NCI-H128 (cell line): ENCODE measurements around the gene SERPINE2.

Source experiments
- DNase-seq: peaks from one replicate; lab custom pipeline; 2025; ENCODE audit not compliant: unreplicated experiment; lab: John Stamatoyannopoulos, UW

The SERPINE2 gene

DNA sequence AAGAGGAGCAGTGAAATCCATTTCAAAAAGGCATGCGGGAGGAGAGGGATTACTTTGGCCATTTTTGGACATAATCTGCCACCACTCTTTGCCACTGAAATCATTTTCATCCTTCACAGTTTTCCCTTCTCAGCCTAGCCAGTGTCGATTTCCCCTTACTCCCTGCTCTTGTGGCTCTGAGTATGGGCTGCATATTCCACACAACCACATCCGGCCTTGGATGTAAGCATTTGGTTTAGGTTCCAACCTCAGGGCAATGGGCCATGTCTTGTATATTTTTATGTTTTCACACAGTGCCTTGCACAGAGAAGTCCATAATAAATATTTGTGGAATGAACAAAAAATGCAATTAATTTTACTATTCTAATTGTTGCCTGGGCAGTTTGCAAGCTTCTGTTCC lies 7.7 kb upstream of the SERPINE2 start:
- DNase-seq: no peak

DNA sequence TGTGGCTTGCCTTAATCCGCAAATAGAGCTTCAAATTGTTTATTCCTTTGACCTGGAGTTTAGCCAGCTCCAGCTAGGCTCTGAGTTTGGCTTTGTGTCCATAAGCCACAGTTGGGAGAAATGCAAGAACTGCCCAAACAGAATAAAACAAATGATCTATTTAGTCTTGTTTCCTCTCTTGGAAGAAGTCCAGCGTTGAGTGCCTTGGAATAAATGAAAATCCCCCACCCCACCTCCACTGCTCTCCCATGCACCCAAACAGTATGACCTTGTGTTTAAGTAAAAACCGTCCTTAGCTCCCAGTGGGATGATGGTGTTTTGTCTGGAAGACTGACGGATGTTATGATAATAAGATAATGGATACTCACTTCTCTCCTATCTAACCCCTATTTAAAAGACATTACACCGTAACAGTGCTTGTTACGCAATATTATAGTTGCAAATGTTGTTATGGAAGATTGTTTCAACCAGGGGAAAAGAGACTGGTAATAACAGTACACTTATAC lies 3.2 kb upstream of the SERPINE2 start:
- no peak for DNase-seq

DNA sequence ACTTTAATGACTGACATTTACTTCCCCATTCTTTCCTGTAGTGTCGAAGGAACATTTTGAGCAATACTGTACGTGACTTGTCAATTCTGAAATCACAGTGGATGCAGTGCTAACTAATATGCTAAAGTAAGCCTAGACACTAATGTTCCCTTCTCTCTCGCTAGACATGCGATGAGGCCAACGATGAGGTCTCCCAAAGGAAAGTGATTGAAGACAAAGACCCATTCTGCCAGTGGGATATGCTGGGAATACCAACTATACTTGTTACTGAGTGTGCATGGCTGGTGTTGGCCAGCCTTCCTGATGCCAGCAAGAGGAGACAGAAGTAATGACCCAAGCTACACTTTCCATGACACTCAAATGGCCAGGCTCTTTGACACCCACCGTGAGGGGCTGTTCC lies 2.5 kb upstream of the SERPINE2 start:
- DNase-seq: no peak

DNA sequence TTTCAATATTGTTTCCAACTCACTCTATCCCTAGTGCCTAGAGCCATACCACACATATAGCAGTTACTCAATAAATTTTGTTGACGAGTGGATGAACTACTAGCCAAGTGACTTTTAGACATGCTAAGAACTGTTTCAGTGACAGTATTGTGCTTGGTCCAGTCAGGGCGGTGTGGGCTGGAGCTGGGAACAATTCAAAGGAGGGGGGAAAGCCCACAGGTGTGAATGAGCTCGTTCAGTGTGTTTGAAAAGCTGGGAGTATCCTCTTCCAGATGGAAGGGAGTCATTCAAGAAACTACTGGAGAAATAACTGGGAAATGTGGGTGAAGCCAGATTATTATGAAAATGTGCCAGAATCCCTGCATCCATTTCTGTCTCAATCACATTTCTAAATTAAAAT lies 1.7 kb upstream of the SERPINE2 start:
- no peak for DNase-seq

DNA sequence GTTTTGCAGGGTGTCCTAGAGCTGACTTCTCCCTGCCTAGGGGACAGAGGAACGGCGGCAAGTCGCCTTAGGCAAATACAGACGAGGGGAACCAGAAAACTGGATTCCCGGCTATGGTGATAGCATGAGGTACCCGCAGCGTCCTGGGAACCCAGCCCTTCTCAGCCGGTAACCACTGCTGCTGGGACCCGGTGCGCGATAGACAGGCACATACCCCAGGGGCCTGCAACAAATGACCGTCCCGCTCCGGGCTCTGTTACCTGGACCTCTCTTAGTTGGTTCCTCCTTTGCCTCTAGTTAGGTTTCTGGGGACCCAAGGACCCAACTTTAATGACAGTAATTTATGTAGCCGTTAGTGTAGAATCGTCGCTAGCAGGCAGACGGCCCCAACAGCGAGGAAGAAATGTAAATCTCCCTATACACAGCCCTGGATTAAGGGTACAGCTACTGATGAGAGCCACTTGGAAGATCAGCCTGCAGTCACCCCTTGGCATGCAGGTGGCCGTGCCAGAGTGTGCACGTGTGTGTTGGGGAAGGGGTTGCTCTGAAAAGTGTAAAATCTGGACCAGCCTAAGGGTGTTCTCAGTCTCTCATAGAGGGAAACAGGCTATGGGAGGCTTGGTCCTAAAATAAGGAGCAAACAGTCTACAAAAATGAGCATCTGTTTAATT lies 819 bp upstream of the SERPINE2 start:
- no peak for DNase-seq

DNA sequence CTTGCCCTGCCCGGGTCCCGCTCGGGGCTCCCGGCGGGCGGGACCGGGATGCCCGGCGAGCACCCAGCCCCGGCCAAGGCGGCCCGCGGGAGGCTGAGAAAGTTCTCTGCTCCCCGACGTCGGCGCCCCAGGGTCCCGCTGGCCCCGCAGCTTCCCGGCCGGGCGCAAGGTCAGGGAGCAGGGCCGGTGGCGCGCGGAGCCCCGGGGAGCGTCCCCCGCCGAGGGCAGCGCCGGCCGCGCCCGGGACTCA lies 331 bp downstream of the SERPINE2 start:
- no peak for DNase-seq

DNA sequence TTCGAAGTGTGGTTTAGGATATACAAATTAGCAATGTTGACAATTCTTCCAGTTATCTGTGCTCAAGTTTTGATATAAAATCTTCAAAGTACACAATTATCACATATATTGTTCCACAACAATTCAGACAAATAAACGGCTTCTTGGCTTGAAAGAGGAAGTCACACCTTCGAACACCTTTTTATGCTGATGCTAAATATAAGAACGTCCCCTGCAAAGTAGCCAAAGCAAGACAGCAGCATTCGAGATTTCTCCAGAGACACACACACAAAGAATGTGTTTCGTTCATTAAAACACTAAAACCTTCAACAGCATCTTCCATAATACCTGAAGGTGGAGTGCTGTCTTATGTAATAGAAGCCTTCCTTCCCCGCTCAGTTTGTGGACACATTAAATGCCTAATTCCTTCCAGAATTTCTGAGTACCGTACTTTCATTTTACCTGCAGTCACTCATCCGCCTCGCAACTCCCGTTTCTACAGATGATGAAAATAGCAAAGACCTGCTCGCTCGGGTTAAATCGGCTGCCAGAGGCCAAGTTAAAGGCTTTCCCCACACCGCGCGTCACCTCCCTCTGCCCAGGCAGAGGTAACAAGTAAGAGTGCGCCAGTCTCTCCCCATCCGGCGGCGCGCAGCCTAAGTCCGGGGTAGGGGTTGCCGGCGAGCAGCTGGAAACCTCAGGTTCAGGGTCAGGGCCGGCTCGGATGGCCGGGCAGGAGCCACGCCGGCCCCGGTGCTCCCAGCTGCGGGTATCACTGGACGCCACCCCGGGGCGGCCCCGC lies 847 bp downstream of the SERPINE2 start:
- DNase-seq: no peak

DNA sequence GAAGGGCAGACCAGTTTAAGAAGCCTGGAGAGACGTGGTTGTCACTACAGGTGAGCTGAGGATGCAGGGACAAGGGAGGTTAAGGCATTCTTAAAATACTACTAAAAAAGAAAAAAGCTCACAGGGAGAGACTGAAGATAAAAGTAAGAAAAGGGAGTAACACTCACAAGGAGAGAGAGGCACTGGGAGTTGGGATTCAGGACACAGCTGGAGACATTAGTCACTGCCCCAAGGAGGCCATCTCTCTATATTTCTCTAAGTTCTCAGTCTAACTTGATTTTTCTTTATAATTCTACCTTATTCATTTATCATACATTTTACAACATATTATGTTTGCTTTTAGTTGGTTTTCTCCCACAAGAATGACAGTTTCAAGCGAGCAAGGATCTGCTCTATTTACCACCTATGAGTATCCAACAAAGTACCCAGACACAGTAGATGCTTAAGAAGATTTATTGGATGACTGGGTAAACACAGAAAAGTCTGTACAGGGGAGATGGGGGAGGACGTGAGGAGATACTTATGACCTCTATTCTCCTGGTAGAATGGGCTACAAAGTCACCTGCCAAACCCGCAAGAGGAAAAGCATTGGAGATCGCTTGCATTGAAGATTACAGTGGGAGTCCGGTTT lies 2.2 kb downstream of the SERPINE2 start:
- DNase-seq: no peak

DNA sequence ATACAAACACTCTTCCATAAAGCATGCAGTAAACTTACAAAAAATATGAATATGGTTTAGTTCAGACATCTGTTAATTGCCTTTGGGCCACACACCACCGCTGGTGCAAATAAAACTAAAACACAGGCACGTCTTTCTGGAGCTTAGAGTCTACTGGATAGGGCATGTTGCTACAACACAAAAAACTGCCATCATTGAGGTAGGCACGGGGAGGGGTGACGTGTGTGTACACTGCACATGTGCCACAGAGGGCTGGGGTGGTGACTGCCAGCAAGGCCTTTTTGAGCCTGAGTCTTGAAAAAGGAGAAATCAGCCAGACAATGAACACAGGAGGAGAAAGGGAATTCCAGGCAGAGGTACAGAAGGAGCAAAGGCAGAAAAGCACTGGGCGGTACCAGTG lies 5.1 kb downstream of the SERPINE2 start:
- DNase-seq: no peak

DNA sequence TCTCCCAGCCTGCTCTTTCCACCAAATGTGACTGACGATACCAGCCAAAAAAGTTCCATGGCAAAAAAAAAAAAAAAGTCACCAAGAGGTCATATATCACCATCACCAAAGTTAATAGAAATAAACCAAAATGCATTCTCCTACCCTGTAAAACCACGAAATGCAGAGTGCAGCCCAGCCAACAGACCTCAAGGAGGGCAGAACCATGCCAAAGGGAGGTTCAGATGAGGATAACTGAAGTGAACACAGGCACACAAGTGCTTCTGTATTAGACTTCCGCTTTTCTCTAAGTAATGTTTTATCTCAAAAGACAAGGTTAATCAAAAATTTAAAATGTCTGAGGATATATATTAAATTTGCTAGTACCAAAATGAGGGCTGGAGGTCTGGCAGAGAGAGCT lies 5.5 kb downstream of the SERPINE2 start:
- no peak for DNase-seq

DNA sequence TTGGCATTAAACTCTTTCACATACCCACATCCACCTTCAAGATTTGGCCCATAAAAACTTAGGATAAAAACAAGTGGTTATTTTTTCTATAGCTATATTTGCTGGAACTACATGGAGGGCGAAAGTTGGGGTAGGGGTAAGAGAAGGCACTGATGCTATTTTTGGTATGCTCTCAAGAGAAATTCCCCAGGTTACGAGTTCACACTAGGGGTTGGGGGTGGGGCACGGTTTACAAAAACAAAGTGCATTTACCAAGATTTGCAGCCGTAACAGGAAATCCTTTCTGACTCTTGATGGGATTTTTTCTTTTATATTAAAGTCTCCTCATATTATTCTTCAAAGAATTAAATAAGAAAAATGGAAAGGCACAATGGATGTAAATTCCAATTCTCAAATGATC lies 6.8 kb downstream of the SERPINE2 start:
- DNase-seq: no peak

DNA sequence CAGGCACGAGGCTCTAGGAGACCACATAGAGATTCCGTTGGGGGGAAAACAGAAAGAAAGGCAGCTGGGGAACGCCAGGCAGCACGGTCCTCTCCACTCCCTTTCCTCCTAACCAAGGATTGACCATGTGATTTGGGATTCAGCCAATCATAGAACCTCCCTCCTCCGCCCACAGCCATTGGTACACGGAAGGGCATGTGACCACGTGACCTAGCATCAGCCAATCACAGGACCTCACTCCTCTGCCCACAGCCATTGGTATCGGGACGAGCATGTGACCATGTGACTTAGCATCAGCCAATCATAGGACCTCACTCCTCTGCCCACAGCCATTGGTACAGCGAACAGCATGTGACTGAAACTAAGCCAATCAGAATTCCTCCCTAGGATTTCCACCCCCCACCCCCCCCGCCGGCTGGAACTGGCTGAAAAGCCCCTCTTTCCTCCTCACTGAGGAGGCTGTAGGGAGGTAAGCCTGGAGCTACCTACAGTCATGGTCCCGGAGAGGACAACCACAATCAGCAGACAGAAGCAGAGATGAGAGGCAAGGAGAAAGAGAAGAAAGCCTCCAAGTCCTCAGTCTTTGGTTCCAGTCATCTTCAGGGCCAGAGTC lies 7.6 kb downstream of the SERPINE2 start:
- DNase-seq: no peak

DNA sequence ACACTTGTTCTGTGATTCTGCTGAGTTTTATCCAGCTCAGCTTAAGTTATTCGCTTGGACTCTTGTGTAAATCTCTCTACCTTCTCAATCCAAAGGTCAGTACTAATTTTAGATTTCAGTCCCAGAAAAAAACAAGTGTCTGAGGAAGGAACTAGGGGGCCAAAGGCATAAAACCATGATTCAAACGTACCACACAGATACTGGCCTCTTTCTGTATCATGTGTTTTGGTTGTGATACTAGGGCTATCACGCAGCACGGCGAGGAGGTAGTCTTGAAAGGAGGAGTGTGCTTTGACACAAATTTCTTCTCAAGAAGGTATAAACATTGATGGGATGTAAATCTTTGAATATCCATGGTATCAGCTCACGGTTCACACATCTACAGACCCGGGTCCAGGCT lies 8.3 kb downstream of the SERPINE2 start:
- DNase-seq: no peak

DNA sequence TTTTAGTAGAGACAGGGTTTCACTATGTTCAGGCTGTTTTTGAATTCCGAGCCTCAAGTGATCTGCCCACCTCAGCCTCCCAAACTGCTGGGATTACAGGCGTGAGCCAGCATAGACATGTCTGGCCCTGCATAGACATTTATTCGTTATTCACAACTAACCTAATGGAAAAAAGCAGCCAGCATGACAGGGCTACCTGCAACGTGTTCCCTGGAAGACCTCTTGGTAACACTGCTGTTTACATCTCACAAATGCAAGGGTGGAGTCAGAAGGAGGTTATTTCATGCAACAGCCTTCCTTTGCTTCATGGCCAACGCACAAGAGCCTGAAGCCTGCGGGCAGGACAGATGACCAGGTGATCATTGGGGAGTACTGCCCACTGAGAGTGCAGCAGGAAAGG lies 9.2 kb downstream of the SERPINE2 start:
- DNase-seq: no peak

DNA sequence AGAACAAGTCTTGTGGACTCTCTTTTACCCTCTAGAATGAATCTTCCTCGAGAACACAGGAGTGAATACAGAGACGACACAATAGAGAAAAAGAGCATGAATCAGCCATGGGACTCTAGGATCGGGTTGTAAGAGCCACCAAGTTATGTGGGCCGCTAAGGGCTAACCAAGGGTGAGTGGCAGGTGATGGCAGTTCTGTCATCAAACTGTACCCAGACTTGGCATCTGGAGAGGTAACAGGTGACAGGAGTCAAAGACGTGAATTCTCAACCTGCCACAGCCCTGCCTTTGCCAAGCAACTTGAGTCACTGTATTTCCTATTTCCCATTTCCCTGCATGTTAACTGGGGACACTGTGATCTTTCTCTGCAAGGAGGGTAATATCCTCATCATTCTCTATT lies 11.2 kb downstream of the SERPINE2 start:
- no peak for DNase-seq

DNA sequence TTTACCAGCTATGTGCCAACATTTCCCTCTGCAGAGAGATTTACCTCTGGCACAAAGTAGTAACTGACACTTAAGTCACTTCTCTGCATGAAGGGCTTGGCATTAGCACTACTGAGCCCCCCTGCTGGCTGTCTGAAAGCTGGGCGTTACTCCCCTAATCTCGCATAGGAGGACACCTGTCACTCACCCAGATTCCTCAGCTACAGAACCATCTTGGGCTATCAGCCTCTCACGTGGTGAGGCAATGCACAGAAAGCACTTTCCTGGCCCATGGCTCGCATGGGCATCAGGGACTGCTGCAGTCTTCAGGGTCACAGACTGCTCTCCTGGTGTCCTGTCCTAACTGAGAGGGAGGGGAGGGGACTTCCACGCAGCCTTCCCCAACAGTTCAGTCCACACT lies 12.0 kb downstream of the SERPINE2 start:
- DNase-seq: no peak

DNA sequence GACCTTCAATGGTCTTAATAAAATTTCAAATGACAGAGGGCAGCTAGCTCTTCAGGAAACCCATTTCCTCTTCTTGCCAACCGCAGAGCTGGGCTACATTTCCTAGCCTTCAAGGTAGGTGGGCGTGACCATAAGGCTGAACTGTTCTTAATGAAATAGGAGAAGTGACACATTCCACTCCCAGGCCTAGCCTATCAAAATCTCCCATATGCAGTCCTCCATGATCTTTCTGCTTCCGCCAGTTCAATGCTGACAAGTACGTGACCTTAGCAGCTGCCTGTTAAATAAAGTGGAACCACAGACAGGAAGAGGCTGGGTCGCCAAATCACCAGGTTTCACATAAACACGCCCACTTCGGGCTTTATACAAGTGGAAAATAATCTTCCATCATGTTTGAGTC lies 13.2 kb downstream of the SERPINE2 start:
- no peak for DNase-seq

DNA sequence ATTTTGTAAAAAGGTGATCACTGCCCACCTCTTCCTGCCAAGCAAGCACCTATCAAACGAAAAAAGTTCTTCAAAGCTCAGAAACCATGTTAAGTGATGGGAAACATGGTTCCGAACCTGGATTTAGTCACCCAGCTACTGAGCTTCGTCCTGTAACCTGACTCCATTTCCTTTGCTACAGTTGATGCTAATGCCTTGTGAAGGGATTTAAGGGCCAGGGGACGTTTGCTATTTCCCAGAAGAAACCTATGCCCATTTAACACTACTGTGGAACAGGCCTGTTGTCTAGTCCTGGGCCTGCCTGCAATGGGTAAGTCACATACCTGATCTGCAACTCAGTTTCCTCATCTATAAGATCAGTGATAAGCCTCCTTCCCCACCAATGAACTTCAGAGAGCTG lies 14.8 kb downstream of the SERPINE2 start:
- no peak for DNase-seq

DNA sequence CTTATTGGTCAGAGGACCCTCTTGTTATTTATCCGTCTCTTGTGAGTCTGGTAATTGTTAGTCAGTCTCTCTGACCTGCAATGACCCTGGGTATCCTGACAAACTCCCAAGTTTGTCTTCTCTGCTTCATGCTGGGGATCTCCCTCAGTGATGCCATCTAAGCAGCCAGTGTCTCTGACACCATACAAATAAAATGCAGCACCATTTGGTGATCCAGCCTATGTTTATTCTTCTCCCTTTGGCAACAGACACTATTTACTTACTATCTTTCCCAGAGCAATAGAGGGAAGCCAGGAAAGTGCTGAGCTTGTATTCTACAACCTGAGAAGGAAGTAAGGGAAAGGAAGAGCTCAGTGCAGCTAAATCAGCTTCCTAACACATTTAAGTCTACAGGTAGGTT lies 15.9 kb downstream of the SERPINE2 start:
- DNase-seq: no peak

DNA sequence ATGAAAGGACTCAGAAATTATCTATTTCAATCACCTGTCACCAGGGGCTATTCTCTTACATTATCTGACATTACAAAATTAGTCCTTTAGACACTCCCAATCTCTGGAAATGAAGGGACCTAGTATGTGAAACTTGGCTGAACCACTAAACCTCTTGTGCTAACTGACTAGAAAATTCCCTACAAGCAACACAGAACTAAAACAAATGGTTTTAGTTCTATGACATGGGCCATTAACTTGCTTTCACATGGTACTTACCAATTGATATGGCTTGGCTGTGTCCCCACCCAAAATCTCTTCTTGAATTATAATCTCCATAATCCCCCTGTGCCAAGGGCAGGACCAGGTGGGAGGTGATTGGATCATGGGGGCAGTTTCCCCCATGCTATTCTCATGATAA lies 16.6 kb downstream of the SERPINE2 start:
- no peak for DNase-seq

DNA sequence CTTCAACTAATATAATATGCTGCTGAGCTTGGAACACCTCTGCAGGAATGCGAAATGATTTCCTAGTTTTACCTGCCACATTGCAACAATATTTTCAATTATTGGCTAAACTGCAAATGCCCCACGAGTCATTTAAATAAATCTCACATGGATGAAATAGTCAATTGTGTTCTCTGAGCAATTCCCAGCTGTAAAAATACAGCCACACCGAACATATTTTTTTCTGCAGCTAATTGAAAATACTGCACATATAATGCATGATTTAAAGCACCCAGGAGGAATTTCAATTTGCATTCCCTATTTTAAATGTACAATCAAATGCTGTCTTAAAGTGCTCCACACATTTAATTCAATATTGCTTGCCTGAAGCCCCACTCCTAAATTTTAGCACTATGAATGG lies 18.6 kb downstream of the SERPINE2 start:
- DNase-seq: no peak

DNA sequence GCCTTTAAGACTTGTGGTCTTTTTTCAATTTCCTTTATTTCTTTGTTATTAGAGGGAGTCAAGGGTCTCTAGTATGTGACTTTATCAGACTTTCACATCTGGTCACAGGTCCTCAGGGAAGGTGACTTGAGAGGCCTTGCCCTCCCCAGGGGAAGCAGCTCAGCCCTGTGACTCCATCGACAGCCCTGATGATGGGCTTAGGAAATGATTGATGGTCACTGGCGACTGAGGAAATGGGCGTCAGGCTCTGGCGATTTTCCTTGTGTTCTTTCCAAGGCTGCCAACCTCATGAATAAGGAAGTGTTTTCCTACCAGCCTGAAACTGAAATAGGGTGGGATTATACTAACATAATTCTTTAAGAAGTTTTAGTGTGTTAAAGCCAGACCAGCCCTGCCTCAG lies 21.1 kb downstream of the SERPINE2 start:
- no peak for DNase-seq
